T-helper 1 cell treated with Interleukin-12 subunit alpha and Interleukin-12 subunit beta and Interleukin-4 antibody, amounts not matched to agents 30 μg/mL and 1 μg/mL, for 36 hours (primary cell): ENCODE results near the gene DMD.

Experiments
- H3K27ac Mint-ChIP-seq: one replicate; pipeline ENCODE4 v1.8.0; 2021; ENCODE audit warnings: mild to moderate bottlenecking, mixed read lengths
- H3K27me3 Mint-ChIP-seq: one replicate; pipeline ENCODE4 v1.8.0; 2021; ENCODE audit warnings: low read depth, mixed read lengths
- H3K36me3 Mint-ChIP-seq: one replicate; pipeline ENCODE4 v1.8.0; 2021; ENCODE audit warnings: low read depth, mixed read lengths
- H3K4me1 Mint-ChIP-seq: one replicate; pipeline ENCODE4 v1.8.0; 2021; ENCODE audit warnings: low read depth, mixed read lengths
- H3K4me3 Mint-ChIP-seq: one replicate; pipeline ENCODE4 v1.8.0; 2021; ENCODE audit warnings: mild to moderate bottlenecking, moderate library complexity, mixed read lengths
- H3K9me3 Mint-ChIP-seq: one replicate; pipeline ENCODE4 v1.8.0; 2021; ENCODE audit warnings: mixed read lengths

The DMD gene

DNA sequence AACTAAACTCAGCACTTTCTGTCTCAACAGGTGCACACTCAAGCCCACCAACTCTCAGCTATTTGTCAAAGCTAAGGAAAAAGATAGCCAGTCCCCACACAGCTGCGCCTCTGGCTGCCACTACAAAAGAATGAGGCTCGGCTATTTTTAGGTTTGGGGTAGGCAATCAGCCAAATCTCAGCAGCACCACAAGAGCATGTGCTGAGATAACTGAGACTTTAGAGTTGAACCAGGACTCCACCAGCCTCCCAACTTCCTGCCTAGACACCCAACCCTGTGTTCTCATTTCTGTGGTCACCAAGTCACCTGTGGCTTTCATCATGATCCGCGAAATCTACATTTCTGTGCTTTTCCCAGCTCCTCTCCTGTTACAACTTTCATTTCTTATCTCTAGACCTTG lies 28.0 kb downstream of the DMD start:
- H3K4me3 Mint-ChIP-seq: no peak overlapping the region
- H3K27me3 Mint-ChIP-seq: no peaks in the 10 kb centered on the region
- no peaks in the 10 kb centered on the region for H3K4me1 Mint-ChIP-seq
- no peaks in the 10 kb centered on the region for H3K9me3 Mint-ChIP-seq
- no peaks in the 10 kb centered on the region for H3K36me3 Mint-ChIP-seq
- H3K27ac Mint-ChIP-seq: no peak overlapping the region

DNA sequence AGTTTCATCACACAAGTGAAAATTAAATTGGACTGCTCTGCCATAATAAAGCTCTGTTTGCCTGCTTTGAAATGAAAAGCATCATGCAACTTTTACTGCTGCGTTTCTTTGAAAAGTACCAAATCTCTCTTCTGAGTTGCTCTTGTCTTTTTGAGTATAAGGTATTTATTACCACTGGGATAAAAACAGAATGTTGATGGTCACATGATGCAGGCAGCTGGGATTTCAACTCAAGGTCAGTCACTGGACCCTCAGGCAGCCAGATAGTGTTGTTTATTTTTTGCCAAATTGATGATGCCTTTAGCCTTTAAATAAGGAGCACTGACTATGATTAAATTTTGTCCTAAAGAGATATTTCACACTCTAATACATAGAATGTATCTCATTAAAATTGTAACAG lies 32.7 kb downstream of the DMD start:
- no peak overlapping the region for H3K27ac Mint-ChIP-seq
- no peaks in the 10 kb centered on the region for H3K9me3 Mint-ChIP-seq
- H3K36me3 Mint-ChIP-seq: no peaks in the 10 kb centered on the region
- H3K4me1 Mint-ChIP-seq: no peaks in the 10 kb centered on the region
- no peak overlapping the region for H3K4me3 Mint-ChIP-seq
- H3K27me3 Mint-ChIP-seq: no peaks in the 10 kb centered on the region

DNA sequence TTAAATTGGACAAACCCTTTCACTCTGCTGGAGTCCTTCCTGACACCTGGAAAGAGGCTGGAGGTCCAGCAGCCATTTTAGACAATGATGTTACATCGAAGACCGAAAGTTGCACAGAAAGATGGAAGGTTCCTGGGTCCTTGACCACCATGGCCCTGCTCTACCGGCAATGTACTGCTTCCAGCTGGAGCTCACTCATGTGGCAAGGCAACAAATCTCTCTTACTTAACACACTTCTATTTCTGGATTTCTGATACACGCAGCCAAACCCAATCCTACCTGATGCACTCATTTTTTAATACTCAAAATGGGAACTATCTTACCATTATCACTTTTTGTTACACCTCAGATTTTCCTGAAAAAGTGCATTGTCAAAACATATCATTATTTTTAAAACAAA lies 33.1 kb downstream of the DMD start:
- Mint-ChIP-seq H3K4me3 (no peak overlapping the region), H3K4me1 (no peaks in the 10 kb centered on the region), H3K9me3 (no peaks in the 10 kb centered on the region), H3K27ac (no peak overlapping the region), H3K27me3 (no peaks in the 10 kb centered on the region), H3K36me3 (no peaks in the 10 kb centered on the region)

DNA sequence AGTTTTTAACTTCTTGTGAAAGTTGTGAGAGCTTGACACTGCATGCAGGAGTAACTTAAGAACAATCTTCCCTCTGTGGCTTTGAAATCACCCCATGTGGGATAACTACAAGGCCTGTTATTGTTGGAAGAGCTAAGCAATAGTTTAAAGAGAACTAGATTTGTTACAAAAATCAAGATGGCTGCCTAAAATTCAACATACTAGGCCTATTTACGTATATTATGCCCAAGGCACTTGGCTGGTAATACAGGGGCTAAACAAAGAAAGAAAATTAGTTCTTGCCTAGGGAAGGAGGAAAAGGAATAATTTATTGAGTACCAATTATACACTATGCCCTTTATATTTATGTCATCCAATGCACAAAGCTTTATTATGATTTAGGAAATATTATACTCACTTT lies 36.1 kb downstream of the DMD start:
- no peaks in the 10 kb centered on the region for H3K36me3 Mint-ChIP-seq
- H3K4me3 Mint-ChIP-seq: no peak overlapping the region
- H3K27me3 Mint-ChIP-seq: no peaks in the 10 kb centered on the region
- H3K27ac Mint-ChIP-seq: no peak overlapping the region
- H3K4me1 Mint-ChIP-seq: no peaks in the 10 kb centered on the region
- no peaks in the 10 kb centered on the region for H3K9me3 Mint-ChIP-seq

DNA sequence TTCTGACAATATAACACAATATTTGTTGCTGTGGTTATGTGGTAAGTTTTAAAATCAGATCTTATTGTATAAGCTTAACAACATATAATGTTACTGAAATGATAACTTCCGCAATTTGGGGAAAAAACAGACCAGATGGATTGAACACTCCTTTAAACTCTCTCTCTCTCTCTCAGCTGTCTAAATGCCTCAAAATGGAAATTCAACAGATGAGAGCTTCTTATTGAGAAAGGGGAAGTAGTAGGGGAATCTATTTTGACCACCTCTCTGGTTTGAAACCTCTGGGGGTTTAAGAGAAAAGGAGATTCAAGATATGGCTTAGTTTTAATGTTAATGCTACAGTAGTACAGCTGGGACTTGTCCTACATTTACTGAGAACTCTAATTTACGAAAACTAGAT lies 40.3 kb downstream of the DMD start:
- Mint-ChIP-seq H3K36me3 (no peaks in the 10 kb centered on the region), H3K9me3 (no peaks in the 10 kb centered on the region), H3K4me3 (no peak overlapping the region), H3K4me1 (no peaks in the 10 kb centered on the region), H3K27me3 (no peaks in the 10 kb centered on the region), H3K27ac (no peak overlapping the region)

DNA sequence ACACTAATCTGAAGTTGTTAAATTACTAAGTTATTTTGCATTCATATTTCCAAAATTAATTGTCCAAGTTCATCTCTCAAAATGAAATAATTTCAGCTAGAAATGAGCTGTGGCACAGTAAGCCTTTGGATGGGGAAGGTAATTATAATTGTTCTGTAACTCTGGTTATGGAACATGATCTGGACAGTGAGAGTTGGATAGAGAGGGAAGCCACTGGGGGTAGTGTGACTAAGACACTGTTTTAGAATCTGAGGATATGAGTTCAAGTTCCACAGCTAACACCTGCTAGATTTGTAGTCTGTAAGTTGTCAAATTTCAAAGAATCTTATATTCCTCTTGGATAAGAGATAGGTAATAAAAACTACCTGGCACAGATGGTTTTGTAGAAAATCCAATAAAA lies 49.5 kb downstream of the DMD start:
- Mint-ChIP-seq H3K4me1 (no peaks in the 10 kb centered on the region), H3K36me3 (no peaks in the 10 kb centered on the region), H3K4me3 (no peak overlapping the region), H3K27ac (no peak overlapping the region), H3K27me3 (no peaks in the 10 kb centered on the region), H3K9me3 (peaks cover 3% of the 10 kb centered on the region)

DNA sequence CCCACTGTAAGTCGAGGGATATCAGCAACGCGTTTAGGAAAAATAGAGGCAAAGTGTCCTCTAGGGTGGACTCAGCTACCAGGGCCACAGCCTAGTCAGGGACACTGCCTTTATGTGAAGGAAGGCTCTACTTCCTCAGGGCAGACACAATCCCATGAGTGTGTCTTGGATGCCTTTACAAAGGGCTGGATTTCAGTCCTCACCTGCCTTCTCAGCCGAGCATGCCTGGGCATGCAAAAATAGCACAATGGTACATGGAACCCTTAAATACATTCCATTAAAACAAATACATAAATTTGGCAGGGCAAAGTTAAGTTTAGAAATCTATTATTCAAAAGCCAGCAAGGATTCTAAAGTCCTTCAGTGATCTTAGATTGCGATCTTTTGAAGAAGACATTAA lies 51.1 kb downstream of the DMD start:
- Mint-ChIP-seq H3K27me3 (no peaks in the 10 kb centered on the region), H3K27ac (no peak overlapping the region), H3K36me3 (no peaks in the 10 kb centered on the region), H3K4me1 (no peaks in the 10 kb centered on the region), H3K9me3 (peaks cover 6% of the 10 kb centered on the region), H3K4me3 (no peak overlapping the region)

DNA sequence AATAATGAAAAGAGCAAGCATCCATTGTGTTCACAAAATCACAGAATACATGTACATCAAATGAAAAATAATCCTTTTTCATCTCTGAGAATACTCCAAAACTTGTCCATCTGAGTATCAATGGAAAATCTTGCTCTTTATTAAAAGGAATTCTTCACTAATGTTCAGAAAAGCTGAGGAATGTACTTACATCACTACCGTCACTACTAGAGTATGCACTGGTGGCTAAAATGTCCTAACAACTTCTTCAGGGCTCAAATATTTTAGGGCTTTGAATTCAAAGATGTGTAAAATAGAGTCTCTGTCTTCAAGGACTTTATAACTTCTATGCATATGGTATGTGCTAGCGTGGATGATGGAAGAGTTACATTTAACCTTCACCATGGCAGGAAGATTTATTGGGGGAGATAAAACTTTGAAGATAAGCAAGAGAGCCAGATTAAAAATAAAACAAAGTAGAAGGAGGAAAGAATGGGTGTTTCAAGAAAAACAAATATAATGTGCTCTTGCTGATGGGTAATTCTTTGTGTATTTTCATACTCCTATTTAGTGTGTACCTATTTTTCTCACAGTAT lies 55.1 kb downstream of the DMD start:
- H3K27ac Mint-ChIP-seq: no peak overlapping the region
- H3K4me3 Mint-ChIP-seq: no peak overlapping the region
- no peaks in the 10 kb centered on the region for H3K27me3 Mint-ChIP-seq
- H3K36me3 Mint-ChIP-seq: no peaks in the 10 kb centered on the region
- H3K4me1 Mint-ChIP-seq: no peaks in the 10 kb centered on the region
- peaks cover 3% of the 10 kb centered on the region for H3K9me3 Mint-ChIP-seq

DNA sequence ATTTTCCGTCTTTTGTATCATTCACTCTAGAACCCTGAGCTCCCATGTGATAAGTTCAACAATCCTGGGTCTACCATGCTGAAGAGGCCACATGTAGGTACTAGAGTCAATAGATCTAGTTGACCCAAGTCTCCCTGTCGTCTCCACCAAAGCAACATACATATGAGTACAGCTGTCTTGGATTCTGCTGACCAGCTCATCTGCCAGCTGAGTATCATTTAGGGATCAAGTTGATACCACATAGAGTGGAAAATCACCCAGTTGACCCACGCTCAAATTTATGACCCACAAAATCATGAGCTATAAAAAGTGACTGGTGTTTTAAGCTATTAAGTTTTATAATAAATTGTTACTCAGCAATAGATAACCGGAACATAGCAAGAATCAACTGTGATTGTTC lies 61.8 kb downstream of the DMD start:
- peaks cover 4% of the 10 kb centered on the region for H3K9me3 Mint-ChIP-seq
- H3K4me3 Mint-ChIP-seq: no peak overlapping the region
- H3K36me3 Mint-ChIP-seq: no peaks in the 10 kb centered on the region

DNA sequence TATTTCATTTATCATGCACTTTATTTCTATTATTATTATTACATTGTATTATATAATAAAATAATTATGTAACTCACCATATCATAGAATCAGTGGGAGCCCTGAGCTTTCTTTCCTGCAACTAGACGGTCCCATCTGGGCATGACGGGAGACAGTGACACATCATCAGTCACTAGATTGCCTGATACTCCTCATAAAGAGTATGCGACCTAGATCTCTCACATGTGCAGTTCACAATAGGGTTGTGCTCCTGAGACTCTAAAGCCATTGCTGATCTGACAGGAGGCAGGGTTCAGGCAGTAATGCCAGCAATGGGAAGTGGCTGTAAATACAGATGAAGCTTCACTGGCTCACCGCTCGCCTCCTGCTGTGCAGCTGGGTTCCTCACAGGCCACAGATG lies 62.3 kb downstream of the DMD start:
- Mint-ChIP-seq H3K4me1 (no peaks in the 10 kb centered on the region), H3K36me3 (no peaks in the 10 kb centered on the region), H3K27me3 (no peaks in the 10 kb centered on the region), H3K4me3 (no peak overlapping the region), H3K9me3 (peaks cover 4% of the 10 kb centered on the region), H3K27ac (no peak overlapping the region)

More for the DNA sequence above, 61.8 kb downstream of the DMD start:
- Mint-ChIP-seq H3K27ac (no peak overlapping the region), H3K4me1 (no peaks in the 10 kb centered on the region), H3K27me3 (no peaks in the 10 kb centered on the region)

DNA sequence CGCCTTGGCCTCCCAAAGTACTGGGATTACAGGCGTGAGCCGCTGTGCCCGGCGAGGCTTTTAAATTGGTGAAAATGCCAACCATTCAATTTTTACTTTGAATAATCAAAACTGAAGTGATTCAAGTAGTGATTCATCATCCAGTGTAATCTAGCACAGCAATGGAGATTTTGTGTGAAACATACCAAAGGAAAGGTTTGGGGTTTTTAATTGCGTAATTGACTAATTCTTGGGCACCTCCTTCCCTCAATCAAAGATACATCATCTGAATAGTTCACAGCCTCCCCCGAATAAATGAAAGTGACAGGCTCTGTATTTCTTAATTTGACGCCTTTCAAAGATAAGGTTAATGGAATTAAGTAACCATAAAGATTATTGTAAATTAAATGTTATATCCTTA lies 69.0 kb downstream of the DMD start:
- Mint-ChIP-seq H3K4me3 (no peak overlapping the region), H3K27ac (no peak overlapping the region), H3K36me3 (no peaks in the 10 kb centered on the region), H3K27me3 (no peaks in the 10 kb centered on the region), H3K9me3 (no peaks in the 10 kb centered on the region), H3K4me1 (no peaks in the 10 kb centered on the region)

DNA sequence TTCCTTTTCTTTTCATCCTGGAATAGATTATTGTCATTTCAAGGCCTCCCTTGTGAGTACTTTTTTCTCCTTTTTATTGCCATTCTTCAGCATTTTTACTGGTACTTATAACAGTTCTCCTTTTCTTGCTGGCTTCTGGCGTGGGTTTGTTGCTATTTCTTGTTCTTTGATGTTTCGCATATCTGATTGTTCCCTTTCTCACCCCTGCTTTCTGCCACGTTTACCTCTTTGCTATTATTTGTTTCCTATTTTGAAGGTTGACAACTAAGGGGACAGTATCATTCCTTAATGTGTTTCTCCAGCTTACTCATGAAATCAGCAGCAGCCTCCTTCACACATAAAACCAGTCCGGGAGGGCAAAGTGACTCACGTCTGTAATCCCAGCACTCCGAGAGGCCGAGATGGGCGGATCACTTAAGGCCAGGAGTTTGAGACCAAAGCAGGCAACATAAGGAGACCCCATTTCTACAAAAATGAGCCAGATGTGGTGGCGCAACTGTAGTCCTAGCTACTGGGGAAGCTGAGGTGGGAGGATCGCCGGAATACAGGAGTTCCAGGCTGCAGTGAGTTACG lies 72.6 kb downstream of the DMD start:
- no peak overlapping the region for H3K27ac Mint-ChIP-seq
- H3K9me3 Mint-ChIP-seq: no peaks in the 10 kb centered on the region
- no peaks in the 10 kb centered on the region for H3K36me3 Mint-ChIP-seq
- no peak overlapping the region for H3K4me3 Mint-ChIP-seq
- no peaks in the 10 kb centered on the region for H3K4me1 Mint-ChIP-seq
- H3K27me3 Mint-ChIP-seq: no peaks in the 10 kb centered on the region

DNA sequence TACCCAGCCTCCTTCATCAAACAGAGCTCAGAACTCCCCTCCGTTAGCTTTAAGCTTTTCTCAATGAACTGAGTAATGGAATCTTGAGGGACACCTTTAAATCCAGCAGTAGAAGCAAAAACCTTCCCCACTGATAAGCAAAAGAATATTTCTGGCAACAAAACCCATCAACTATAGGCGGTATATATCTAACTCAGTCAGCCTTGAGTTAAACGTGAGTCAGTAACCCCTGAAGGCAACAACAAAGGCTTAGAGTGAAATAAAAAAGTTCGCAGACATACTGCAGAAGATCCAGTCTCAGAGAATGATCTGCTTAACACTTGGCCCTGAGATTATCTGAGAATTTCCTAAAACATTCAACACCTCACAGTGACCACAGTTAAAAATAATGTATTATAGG lies 77.2 kb downstream of the DMD start:
- no peak overlapping the region for H3K27ac Mint-ChIP-seq
- no peaks in the 10 kb centered on the region for H3K4me1 Mint-ChIP-seq
- no peak overlapping the region for H3K4me3 Mint-ChIP-seq
- no peaks in the 10 kb centered on the region for H3K36me3 Mint-ChIP-seq
- no peaks in the 10 kb centered on the region for H3K27me3 Mint-ChIP-seq
- H3K9me3 Mint-ChIP-seq: no peaks in the 10 kb centered on the region

DNA sequence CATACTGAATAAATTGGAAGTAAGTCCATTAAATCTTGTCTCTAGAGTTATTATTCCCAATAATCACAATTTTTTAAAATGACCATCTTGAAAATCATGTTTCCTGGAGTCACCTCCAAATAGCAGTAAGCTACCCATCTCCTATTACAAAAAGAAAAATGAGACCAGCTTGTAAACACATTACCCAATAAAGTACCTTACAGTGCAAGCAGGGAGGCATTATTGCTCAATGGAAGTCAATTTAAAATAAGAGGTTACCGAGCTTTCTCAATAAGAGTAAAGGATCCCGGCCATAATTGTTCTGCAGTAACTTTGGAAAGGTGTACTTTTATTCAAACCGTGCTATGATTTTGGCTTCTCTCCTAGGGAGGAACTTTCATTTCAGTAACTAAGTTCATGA lies 78.0 kb downstream of the DMD start:
- Mint-ChIP-seq H3K4me1 (no peaks in the 10 kb centered on the region), H3K27ac (no peak overlapping the region), H3K36me3 (no peaks in the 10 kb centered on the region), H3K4me3 (no peak overlapping the region), H3K27me3 (no peaks in the 10 kb centered on the region), H3K9me3 (no peaks in the 10 kb centered on the region)

DNA sequence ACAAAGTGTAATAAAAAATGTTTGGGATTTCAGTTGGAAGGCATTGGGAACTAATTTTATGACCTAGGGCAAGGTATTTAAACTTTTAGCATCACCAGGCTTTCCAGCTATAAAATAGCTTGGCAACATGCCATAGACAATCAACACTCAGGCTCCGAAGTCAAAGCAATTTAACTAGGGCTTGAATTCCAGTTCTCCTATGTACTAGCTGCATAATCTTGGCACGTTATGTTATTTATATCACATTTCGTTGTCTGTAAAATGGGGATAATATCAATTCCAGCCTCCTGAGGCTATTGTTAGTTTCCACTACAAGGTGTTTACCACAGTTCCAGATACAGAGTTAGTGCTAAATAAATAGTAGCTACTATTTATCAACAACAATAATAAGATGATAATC lies 78.8 kb downstream of the DMD start:
- no peak overlapping the region for H3K4me3 Mint-ChIP-seq
- H3K9me3 Mint-ChIP-seq: no peaks in the 10 kb centered on the region
- H3K36me3 Mint-ChIP-seq: no peaks in the 10 kb centered on the region
- no peaks in the 10 kb centered on the region for H3K4me1 Mint-ChIP-seq
- no peak overlapping the region for H3K27ac Mint-ChIP-seq
- no peaks in the 10 kb centered on the region for H3K27me3 Mint-ChIP-seq

DNA sequence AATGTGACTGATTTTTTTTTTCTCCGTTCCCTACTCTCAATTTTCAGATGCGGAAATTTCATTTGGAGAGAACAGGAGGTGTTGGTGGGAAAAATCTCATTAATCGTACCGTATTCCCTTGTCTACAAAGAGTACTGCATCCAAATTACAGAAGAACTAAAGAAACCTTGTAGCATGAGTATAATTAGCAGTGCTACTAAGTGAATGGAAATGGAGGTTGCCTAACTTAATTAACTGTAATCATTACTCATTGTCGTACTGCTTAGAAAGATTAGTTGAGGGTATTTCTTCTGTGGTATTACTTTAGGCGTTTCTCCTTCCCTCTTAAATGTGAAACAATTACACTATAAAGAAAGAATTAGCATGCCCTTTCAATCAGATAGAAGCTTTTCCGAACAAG lies 81.7 kb downstream of the DMD start:
- H3K9me3 Mint-ChIP-seq: no peaks in the 10 kb centered on the region
- H3K27me3 Mint-ChIP-seq: no peaks in the 10 kb centered on the region
- no peak overlapping the region for H3K27ac Mint-ChIP-seq
- no peak overlapping the region for H3K4me3 Mint-ChIP-seq
- no peaks in the 10 kb centered on the region for H3K36me3 Mint-ChIP-seq
- no peaks in the 10 kb centered on the region for H3K4me1 Mint-ChIP-seq
